Thyroid gland (tissue), 4 donors: ENCODE measurements around the gene CTDP1. TPM values are rescaled to one million over a fixed set of nuclear protein-coding genes. Genes with fewer than 3 reads are reported as not detected.

ENCODE experiments used
- DNase-seq, 2 donors: peaks; one replicate each; pipeline ENCODE4 v3.0.0-alpha.2; 2019
- H3K27ac ChIP-seq, 3 donors: fragments of 200-600 bp; sonication (generic); 1 replicate in 2 of 3; 2 replicates in 1 of 3; pipeline ENCODE4 v1.5.1; 2016 to 2019; ENCODE audit warnings: mild to moderate bottlenecking in 1 of 3, moderate library complexity in 1 of 3
- H3K27me3 ChIP-seq: fragments of 200-600 bp; sonication (generic); one replicate; pipeline ENCODE4 v1.5.1; 2019
- H3K36me3 ChIP-seq, 2 donors: fragments of 200-600 bp; sonication (generic); one replicate each; pipeline ENCODE4 v1.5.1; 2016 to 2019
- H3K4me1 ChIP-seq, 2 donors: fragments of 200-600 bp; sonication (generic); one replicate each; pipeline ENCODE4 v1.5.1; 2017 to 2019
- H3K4me3 ChIP-seq, 3 donors: fragments of 200-600 bp; sonication (generic); replicated peaks in 1 of 3; 1 replicate in 2 of 3; 2 replicates in 1 of 3; pipeline ENCODE4 v1.5.1; 2016; ENCODE audit warnings: mild to moderate bottlenecking in 1 of 3
- H3K9me3 ChIP-seq: fragments of 200-600 bp; sonication (generic); one replicate; pipeline ENCODE4 v1.5.1; 2017
- CTCF ChIP-seq, 6 experiments: fragments of 200-600 bp in 3 of 6; fragments of 450-650 bp in 3 of 6; sonication (generic) in 3 of 6; IDR thresholded peaks; one replicate each; pipeline ENCODE4 v1.5.1; 2016 to 2019; ENCODE audit warnings: antibody characterized with exemption in 6 of 6, mild to moderate bottlenecking in 2 of 6, inconsistent platforms in 1 of 6, moderate library complexity in 1 of 6
- POLR2A ChIP-seq, 2 donors: fragments of 450-650 bp; IDR thresholded peaks; one replicate each; pipeline ENCODE4 v1.6.1; 2017; ENCODE audit warnings: antibody characterized with exemption in 2 of 2, mild to moderate bottlenecking in 2 of 2, moderate library complexity in 1 of 2
- WGBS, 2 donors: methylation state at CpG; one replicate each; pipeline ENCODE4 v1.1.5; 2017; 5-methylcytosine and 5-hydroxymethylcytosine counted together
- intact Hi-C: fragments of 100-400 bp; cut with DNase I; formaldehyde crosslinking; loops from one replicate; pipeline ENCODE4 v1.15.1; 2023
- total RNA-seq, 4 donors: library from RNA; depleted of rRNA; stranded (reverse); fragments of >200 nt; gene quantifications; one replicate each; pipeline ENCODE4 v1.2.3, GENCODE V29; 2016

Gene CTDP1
- total RNA-seq, 4 donors from 2014 or later, result 18.5 to 23.6 (median 20.9) TPM

- WGBS, 2 donors, result 86 to 90% methylated on average over 4 to 10 of the region's 14 CpGs
- Histone ChIP-seq H3K27ac (no peak overlapping the region), H3K9me3 (no peaks in the 10 kb centered on the region), H3K4me1 (peaks cover 5 to 6% of the 10 kb centered on the region in 2 donors), H3K27me3 (peaks cover 11% of the 10 kb centered on the region), H3K4me3 (no peak overlapping the region), H3K36me3 (no peaks in the 10 kb centered on the region)
- DNase-seq, result no peak
- TF ChIP-seq POLR2A (IDR thresholded peaks at IDR 0.05), result no peak
- TF ChIP-seq CTCF (IDR thresholded peaks at IDR 0.05), result no peak
- intact Hi-C loops, result no loop called here
Observed at GRCh38 chr18:79803611-79804051, 124.0 kb downstream of the CTDP1 start.

Other genes starting within 250 kb of the CTDP1 start
- under 1 TPM in 1 of 4 donors, not detected in 3; 0.22 TPM for gene KCNG2, start 118.1 kb downstream of the CTDP1 start, total RNA-seq